SW 1271 (cell line): ENCODE data around the gene UBE3C.

Experiments
- DNase-seq, 2 experiments: peaks; one replicate each; lab custom pipeline; 2025; lab: John Stamatoyannopoulos, UW

The UBE3C gene

DNA sequence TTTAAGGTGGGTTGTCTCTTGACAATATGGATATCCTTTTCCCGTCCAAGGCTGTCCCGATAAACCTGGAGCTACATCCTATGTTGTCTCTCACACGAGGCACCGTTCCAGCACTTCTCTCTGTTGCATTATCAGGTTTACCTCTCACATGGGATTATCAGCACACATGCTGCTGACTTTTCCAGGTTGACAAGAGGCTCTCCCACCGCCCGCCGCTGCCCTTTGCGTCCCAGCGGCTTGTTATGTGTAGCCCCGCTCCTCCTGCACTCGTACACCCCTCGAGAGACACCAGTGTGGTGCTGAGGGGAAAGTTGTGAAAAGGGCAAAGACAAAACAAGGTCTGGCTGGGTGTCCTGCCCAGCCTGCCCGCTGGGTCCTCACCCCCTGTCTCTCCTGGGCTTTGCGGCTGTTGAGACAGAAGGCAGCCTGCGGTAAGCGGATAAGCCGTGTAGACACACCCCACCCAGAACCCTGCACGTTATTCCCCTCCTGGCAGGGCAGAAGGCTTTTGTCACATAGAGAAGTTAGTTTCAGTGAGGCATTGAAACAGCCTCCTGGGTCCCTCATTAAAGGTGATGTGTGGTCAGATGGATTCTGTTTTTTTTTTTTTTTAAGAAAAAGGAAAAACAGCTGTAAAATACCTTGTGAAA, 38.7 kb downstream of the UBE3C start:
- no peak for DNase-seq

GRCh38 chr7:157177983-157178381, 39.3 kb downstream of the UBE3C start:
- no peak for DNase-seq

GRCh38 chr7:157183832-157184231, 45.1 kb downstream of the UBE3C start:
- no peak for DNase-seq

GRCh38 chr7:157188091-157188665, 49.5 kb downstream of the UBE3C start:
- DNase-seq, result no peak

GRCh38 chr7:157189405-157189804, 50.7 kb downstream of the UBE3C start:
- no peak for DNase-seq

DNA sequence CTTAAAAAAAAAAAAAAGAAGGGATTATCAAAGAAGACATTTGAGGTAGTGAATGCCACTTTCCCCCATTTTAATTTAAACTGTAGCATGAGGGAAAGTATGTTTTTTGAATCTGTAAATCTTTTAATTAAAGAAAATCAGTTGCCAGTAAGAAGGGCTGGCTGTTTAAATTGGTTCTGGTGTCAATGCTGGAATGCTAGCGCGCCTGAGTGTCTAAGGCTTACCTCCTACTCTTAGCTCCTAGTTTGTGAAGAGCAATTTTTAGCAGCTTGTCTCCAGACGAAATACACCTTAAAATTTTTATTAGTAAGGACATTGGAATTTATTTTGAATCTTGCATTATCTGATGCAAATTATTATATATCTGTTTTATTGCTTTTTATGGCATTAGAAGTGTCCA, 54.1 kb downstream of the UBE3C start:
- DNase-seq, result no peak

DNA sequence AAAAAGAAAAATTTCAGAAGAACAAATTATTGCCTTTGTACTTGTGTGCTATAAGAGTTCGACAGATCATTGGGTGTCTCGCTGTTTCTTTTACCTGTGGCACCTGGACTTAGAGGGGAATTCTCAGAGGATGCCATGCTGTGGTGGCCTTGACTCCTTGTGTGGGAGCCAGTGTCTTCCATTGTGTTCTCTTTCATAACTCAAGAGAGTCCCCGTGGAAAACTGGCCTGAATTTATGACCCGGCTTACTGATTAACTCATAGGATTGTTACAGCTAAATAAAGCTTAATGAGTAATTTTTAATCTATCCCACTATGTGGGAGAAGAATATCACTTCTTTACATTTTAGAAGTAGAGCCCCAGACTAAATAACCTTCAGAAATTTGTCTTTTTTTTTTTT, 54.5 kb downstream of the UBE3C start:
- no peak for DNase-seq

- DNase-seq, result no peak
These were observed 56.2 kb downstream of the UBE3C start for GRCh38 chr7:157194948-157195347.

GRCh38 chr7:157195868-157196267, 57.1 kb downstream of the UBE3C start:
- DNase-seq, result no peak

GRCh38 chr7:157204134-157204533, 65.4 kb downstream of the UBE3C start:
- DNase-seq, result no peak

DNA sequence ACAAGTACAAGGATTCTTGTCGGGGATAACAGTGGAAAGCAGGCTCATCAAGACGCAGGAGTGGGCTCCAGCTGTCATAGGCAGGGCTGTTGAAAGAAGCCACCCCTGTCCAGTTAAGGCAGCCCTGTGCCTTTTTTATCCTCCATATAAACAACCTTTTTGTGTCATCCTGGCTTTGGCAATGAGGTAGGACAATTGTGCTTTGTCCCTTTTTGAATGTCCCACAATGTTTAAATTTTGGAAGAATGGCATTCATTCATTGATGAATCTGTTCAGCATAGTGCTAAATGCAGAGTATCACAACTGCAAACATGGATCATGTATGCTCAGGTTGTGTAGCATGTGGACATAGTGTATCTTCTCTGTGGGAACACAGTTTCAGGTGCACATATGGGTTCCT, 66.7 kb downstream of the UBE3C start:
- DNase-seq, result no peak

DNA sequence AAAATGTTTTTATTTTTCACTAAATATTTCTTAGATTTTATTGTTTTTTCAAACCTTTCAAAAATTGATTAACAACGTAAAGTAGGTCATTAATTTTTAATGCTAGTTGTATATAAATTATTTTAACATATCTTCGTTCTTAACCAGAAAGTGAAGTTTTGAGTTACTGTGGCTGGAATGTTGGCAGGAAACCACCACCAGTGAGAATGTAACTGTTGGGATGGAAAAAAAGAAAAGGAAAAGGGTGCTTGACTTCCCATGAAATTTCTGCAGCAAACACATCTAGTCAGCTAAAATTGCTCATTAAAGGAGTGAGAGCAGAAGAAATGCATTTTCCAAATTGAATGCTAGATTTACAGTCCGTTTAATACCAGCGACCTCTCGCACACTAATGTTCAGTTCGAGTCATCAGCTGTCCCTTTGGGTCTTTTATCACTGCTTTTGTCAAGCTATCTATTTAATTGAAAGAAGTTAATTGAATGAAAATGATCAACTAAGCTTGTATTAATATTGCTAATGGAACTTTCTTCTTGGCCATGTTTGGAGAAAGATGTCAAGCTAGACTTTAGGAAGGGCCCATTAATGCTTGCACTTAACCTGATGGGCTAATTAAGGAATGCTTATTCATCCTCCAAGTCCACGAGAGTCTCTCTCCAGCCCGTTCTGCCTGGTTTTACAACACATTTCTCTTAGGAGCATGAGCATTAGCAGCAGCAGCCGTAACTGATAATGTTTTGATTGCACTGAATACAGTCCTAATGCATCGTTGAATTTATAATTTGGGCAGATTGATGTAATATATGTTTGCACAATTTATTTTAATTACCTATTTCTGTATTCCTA, 70.1 kb downstream of the UBE3C start:
- no peak for DNase-seq

DNA sequence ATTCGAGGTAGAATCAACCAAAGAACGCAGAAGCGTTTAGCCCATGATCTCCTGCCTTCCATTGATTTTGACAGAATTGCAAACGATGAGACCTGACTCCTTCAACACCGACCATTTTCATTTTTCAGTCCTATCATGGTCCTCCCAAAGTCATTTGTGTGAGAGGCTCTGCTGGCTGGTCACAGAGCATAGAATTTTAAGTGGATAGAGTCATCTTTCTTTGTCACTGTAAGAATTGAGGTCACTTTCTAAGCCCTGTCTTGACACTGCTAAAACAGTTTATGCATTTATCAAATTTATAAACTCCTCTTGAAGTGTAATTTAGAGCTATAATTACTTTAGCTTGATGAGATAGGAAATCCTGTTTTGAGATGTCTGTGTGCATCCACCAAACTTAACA, 72.0 kb downstream of the UBE3C start:
- no peak for DNase-seq

DNA sequence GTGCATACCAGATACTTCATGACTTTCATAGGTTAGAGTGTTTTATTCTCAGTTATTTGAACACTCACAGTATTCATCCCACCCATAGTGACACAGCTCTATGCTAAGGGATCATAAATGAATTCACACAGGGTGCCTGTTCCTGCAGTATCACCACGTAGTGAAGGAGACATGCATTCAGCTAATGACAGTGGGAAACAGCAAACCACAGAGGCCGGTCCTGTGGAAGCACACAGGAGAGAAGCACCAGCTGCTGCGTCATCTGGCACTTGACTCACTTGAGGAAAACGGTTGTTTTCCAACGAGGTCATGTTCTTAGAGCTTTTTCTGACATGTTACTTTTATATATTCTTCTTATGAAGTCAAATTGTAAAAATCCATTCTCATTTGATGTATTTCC, 73.0 kb downstream of the UBE3C start:
- DNase-seq, result no peak

DNA sequence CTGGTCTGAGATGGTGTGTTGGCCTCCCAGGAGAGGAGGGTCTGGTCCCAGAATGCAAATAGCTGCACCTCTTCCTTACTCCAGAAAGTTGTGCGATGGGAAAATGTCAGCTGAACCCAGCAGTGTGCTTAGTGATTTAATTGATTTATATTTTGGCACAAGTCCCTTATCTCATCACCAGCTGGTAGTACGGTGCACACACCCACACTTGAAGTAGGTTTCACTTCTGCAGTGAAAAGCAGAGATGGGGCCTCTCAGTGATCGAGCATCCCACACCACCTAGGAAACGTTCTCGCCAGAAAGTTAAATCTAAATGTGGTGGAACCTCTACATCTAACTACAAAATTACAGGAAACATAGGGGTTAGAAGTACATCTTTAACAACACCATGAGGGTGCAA, 80.4 kb downstream of the UBE3C start:
- no peak for DNase-seq

GRCh38 chr7:157220916-157221569, 82.3 kb downstream of the UBE3C start:
- DNase-seq, result no peak

DNA sequence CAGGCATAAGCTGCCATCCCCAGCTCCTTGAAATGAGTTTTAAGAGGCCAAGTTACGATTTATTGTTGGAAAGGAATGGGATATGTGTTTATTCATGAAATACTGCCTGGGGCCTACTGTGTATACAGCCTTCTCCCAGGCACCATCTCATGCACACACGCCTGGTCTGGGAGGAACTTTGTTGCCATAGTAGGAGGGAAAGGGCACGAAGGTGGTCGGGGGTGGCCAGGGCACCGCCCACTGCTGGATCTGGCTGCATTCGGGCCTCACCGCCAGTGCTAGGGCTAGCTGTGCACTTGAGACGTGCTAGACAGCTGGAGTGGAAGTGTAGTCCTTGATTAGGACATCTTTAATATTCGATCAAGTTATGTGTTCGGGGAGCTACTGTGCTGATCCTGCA, 84.0 kb downstream of the UBE3C start:
- DNase-seq, result no peak

- peak in 1 of 2 experiments; percentile 25 for DNase-seq
These were observed 85.9 kb downstream of the UBE3C start for GRCh38 chr7:157224627-157225026.

- DNase-seq, result peak in 1 of 2 experiments; percentile 19
These were observed 90.2 kb downstream of the UBE3C start for GRCh38 chr7:157228864-157229422.

DNA sequence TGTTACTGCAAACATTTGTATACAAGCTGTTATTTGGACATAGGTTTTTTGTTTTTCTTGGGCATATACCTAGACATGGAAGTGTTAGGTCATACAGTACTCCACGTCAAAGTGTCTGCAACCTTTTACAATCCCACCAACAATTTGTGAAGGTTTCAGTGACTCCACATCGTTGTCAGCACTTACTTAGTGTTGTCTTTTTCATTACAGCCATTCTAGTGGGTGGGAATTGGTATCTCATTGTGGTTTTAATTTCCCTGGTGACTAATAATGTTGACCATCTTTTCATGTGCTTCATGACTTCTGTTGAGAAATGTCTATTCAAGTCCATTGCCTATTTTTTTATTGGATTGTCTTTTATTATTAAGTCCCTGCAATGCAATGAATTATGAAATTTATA, 95.0 kb downstream of the UBE3C start:
- DNase-seq, result no peak

GRCh38 chr7:157234271-157234670, 95.5 kb downstream of the UBE3C start:
- no peak for DNase-seq
